HG03066 (cell line): ENCODE measurements around the gene FBN1.

Experiments used
- ATAC-seq: cut with Tn5 transposase; IDR thresholded peaks from one replicate; pipeline ENCODE4 v1.9.1; 2021; ENCODE audit warnings: low read depth; ENCODE audit not compliant: unreplicated experiment

The FBN1 gene

DNA sequence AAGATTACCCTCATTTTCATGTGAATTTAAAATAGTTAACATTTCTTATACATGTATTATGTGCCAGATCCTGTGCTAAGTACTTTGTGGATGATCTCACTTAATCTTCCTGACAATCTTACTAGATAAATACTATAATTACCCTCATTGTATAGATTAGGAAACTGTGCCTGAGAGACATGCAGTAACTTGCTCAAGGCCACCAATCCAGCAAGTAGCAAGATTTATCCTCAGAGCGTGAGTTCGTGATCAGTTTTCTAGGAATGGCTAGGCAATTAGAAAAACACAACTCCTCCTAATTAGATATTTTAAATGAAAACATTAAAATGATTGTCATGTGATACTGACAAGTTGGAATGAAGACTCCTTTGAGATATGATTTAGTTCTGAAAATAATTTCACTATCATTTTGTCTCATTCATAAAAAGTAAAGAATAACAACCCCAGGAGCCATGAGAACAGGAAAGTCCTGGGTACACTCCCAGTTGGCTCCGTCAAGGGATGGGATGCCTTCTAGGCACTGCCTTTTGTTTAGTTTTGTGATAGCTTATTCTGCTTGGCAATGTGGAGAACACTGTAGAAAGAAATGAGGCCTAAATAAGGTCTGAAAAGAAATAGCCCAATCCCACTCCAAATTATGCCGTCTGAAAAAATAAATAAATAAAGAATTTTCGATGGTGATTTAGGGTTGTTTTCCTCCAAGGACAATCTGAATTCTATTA, 61.3 kb downstream of the FBN1 start:
- no peak for ATAC-seq

DNA sequence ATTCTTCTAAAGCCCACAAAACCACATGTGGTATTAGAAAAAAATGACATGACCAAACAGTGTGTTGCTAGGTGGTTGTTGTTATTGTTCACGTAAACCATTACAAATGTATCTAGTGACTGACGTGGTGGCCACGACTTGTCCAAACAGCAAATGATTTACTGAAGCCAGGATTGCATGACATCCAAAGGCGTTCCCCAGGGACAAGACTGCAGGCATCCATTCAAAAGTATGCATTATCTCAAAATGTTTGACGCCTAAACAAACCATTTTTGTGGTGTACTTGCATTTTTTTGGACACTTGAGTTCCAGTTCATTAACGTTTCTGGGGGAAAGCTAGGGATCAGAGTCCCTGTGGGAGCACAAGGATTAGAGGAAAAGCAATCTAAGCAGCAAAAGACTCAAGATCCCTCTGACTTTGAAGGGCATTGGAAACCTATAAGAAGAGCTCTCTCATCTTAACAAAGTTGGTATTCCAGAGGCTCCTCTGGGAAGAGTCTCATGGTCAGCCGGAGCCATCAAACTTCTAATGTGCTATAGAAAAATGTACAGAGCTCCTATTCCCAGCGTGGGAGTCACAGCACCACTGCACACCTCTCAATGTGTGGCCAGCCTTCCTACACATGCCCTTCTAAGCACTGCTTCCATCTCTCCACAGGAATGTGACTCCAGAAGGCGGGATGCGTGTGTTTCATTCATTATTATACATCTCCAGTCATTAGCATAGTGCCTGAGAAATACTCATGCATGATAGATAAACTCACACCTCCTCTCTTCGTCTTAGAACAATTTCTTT, 62.9 kb downstream of the FBN1 start:
- no peak for ATAC-seq

DNA sequence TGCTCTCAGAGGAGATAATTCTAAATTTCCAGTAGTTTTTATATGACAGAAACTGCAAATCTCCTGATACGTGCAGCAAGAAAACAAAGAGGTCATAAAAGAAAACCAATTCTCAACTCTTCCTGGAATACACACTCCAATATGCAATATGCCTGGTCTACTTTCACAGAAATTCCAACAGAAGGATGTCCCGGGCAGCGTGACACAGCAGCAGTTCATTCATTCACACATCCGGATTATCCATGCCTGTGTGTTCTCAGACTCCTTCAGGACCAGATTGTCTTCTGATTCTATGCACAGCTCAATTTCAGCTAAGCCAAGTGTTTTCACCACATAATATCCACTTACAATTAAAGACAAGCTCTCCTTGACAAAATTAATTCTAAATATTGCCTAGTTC, 64.3 kb downstream of the FBN1 start:
- no peak for ATAC-seq

DNA sequence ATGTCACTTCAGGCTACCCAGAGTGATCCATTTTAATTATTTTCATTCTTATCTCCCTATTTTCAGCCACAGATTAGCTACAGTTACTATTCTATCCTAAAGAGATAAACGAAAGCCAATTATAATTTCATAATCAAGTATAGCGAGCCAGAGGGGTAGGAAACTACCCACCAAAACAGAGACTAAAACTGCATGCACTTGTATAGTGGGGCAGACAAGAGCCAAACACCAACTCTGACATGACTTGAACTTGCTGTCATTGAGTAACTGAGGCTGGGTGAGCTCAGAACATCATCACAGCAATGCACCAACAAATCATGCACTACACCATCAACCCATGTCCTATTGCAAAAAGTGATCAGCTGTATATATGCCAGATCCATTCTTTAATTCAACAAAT, 64.8 kb downstream of the FBN1 start:
- ATAC-seq = no peak

DNA sequence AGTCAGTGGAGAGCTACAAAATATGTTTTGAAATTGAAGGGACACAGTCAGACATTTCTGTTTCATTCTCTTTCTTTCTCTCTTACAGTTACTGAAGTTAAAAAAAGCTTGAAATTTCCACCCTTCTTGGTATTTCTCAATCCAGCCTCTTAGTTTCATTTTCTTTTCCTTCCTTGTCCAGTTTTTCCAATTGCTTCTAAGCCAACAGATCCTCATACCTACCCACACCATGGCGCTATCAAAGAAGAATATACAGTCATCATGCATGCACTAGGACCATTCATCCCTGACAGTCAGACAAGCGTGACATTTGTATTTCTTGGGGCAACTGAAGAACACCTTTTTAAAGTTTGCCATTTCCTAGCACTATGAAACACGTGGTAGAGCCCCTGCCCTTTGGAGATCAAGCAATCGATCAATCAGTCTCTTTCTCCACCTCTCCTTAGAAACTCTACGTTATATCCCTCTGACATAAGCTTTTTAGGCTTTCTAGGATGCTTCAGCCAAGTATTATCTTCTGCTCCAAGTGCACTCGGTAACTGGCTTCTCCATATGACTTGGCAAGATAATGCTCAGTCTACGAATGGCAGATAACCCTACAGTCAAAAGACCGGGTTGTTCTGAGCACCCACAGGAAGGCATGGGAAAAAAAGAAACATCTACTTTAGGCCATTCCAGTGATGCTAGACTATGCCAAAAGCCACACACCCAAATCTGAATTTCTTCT, 65.4 kb downstream of the FBN1 start:
- no peak for ATAC-seq

DNA sequence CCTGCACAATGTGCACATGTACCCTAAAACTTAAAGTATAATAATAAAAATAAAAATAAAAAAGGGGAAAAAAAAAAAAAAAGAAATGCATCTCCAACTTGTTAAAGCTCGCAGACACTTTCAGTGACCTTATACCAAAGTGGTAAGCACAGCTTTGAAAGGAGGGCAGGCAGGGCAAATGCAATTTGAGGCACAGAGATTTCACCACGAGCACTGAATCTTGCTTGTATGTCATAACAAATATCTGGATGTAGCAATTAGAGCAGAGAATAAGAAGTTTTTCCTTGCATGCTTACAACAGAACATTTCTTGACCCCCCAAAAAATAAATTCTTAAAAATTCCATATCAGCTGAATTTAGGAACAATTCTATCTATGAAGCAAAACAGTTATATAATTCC, 66.5 kb downstream of the FBN1 start:
- ATAC-seq = no peak

DNA sequence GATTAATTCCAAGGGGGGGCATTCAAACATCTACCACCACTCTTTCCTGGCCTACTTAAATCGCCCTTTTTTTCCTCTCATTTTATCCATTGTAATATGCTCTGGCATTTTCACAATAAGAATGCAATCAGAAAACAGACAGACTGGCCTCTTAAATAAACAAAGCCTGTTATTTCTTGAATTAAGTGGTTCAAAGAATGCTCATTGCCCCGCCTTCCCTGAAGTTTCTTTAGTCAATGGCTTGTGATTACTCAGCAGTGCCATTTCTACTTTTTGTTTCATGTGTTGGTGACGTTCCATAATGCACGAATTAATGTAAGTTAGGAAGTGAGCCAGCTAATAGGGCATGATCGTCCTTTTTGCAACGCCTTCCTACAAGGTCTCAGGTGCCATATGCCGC, 68.0 kb downstream of the FBN1 start:
- no peak for ATAC-seq

DNA sequence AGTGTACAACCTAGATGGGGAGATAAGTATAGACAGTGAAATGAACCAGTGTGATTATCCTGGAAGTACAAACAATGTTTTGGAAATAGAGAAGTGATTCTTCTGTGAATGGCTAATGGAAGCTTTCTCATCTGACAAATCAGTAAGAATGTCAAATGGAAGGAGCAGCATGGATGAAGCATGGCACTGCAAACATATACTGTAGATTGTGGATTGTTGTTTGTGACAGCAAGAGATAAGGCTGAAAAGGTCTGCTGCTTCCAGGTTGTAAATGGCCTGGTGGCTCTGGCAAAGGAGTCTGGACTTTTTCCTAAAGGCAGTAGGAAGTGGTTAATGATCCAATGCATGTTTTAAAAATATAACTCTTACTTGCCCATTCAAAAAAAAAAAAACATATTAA, 71.3 kb downstream of the FBN1 start:
- ATAC-seq = no peak

DNA sequence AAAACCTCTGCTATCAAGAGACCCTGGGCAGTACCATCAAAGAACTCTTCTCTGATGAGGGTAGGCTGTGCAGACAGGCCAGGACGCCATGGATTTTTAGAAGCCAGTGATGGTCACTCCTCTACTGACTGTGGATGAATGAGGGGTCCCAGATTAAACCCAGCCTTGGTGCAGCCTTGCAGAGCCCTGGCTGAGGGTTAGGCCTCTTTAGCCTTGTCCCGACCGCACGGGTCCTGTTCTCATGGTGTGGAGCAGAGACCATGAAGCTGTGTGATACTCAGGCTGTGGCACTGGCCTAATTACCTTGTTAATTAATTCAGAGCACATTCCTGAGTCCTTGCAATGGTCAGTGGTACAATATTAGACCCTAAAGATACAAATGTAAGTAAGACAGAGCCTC, 71.7 kb downstream of the FBN1 start:
- ATAC-seq = no peak

DNA sequence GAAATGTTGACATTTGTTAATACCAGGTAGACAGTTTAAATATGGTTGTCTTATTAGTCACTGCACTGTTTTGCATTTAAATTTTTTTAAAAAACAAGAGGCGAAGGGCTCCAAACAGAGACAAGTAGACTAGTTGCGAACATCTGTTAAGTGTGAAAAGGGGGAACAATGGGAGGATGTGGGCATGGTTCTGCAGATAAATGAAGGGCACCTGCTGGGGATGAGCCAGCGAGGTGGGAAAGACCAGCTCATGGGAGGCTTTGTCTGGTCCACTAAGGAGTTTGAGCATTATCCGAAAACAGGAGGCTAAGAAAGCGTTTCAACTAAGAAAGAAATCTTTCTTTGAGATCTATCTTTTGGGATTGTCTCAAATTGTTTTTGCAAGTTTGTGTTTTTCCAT, 72.7 kb downstream of the FBN1 start:
- ATAC-seq = no peak

DNA sequence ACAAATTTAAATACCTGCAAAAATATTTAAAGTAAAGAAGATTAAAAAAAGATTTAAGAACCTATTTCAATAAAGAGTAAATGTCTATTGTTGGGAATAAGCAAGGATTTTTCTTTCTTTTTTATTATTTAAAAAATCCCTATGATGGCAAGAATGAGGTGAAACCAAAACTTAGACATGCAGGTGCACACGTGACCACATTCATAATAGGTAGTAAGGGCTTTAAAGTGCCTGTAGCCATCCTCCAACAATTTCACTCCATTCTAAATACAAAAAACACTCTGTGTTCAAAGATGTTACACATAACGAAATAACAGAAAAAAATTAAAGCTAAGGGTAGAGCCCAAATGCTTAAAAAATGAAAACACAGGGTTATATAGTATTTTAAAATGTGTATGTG, 74.0 kb downstream of the FBN1 start:
- ATAC-seq = no peak

DNA sequence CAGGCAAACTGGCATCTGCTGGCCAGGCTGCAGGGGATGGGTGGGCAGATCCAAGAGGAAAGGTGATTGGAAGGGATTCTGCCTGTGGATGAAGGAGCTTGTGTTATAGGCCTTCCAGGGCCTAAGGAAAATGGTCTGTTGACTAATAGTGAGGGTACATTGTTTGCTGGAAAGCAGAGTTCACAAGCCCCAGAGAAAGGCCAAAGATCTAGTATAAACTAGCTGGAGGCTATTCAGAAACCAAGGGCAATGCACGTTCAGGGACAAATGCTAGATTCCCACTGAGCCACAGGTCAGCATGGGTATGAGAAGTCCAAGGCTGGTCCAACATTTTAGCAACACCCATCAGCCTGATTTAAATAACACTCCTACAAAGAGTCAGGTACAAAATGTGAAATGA, 74.7 kb downstream of the FBN1 start:
- no peak for ATAC-seq

DNA sequence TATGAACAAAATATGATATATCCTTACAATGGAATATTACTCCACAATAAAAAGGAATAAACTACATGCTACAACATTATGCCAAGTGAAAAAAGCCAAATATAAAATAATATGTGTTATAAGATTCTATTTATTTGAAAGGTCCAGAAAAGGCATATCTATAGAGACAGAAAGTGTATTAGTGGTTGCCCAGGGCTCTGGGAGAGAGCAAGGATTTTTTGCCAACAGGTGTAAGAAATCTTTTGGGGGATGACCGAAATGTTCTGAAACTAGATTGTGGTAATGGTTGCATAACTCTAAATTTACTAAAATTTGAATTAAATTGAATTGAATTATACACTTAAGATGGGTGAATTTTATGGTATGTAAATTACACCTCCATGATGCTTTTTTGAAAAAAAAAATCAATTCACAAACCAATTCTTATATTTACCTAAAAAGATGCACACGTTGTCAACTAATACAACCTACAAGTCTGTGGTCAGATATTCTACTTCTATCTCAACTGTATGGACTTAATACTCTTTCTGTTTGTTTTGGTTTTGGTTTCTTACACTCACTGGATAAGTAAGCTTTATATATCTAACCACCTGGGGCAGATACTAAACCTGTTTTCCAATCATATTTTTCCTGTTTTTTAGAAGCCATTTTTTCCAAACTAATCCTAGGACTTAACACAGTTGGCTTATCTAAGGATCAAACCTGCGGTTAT, 75.8 kb downstream of the FBN1 start:
- ATAC-seq = no peak

DNA sequence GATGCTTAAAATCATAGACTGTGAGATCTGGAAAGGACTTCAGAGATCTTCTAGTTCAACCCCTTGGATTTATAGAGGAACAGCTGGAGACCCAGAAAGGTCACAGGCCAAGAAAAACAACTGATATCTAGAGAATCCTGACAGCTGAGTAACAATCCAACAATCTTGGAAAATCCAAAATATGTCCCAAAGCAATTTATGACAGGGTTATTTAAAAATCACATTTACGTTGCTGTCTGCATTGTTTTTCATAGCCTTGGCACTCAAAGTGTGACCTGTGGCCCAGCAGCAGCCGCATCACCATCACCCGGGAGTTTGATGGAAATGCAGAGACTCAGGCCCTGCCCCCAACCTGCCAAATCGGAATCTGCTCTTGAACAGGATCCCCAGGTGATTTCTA, 78.8 kb downstream of the FBN1 start:
- no peak for ATAC-seq

DNA sequence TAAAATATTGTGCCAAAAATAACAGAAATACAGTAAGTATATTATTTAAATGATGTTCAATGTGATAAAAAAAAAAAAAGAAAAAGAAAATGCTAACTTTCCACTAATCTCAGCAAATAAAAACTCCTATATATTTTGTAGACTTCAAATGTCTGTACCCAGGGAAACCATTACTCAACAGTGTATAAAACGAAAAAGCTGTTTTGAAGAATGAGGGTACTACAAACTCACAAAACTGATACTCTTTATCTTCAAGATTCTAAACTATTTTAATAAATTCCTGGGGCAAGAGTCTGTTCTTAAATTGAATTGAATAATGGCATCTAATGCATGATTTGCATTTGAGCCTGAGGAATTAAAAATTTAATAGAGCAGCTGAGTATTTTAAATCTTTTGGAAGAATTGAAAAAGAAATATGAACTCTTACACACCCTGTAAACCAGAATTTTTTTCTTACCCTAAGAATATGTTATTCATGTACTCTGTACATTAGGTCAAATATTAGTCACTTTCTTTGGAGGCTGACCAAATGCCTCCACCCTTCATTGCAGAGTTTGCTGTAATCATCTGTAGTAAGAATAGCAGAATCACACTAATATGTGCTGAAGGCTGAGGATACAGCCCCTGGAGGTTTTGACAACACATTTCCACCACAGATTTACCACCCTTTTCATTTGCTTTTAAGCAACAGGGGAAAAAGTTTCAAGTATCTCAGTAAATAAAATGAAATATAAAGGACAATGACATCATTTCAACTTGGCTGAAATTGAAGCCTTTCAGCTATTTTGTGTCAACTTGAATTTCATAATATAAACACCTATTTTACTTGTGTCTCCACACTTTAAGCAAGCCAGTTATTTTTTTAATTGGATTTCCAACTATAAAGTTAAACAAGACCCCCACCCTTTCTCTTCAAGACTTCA, 79.7 kb downstream of the FBN1 start:
- ATAC-seq = no peak

DNA sequence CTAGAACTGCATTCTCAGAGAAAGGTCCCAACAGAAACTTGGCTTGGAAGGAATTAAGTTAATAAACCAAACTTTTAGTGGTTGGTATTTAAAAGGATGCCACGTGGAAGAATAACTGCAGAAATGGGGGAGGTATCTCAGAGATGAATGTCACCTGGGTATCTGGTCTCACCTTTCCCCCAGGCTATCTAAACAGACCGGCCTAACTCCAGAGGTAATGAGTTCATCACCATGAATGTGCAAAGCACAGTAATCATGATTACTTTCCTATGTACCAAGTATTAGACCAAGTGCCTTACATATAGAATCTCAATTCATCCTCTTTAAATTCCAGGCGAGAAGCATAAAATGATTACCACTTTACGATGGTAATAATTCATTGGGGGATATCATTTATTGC, 80.8 kb downstream of the FBN1 start:
- ATAC-seq = no peak

DNA sequence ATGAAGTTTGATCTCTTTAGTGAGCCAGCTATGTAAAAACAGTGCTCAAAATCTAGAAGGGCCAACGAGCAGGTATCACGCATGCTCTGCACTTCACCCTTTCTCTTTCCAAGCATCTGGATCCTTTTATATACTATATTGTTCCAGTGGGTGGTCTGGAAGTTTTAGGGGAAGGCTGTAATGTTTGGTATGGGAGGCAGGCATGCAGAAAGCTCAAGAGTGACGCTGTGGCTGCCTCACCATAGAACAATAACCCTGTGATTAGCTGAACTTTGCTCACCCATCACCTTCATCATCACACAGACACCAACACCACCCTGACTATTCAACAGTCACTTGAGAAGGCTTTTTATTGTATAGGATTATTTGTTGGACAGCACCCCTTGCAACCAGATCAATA, 81.6 kb downstream of the FBN1 start:
- ATAC-seq = no peak

DNA sequence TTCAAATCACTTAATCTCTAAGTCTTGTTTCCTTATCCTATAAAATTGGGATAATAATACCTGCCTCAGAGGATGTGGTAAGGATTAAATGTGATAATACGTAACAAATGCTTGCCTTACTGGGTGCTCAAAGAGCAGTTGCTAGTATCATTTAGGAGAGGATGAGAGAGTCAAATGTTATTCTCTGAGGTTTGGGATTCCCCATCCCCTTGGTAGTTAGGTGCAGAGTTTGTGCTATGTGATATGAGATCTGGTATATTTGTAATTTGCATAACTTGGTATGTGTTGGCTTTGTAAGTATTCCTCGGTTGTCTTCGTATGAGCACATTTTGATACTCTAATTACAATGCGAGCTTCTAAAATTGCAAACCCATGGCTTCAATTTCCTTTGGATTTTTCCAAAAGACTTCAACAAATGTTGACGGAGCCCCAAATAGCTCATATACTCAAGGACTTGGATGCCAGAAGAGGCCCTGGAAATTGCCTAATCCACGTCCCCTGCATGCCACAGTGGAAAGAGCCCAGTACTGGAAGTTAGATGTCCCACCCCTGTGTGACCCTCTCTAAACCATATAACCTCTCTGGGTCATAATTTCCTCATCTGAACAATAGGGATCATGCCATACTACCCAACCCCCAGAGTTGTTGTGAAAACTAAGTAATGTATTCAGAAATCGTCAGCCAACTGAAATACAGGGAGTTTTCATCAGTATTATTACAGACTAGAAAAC, 85.0 kb downstream of the FBN1 start:
- ATAC-seq = no peak

DNA sequence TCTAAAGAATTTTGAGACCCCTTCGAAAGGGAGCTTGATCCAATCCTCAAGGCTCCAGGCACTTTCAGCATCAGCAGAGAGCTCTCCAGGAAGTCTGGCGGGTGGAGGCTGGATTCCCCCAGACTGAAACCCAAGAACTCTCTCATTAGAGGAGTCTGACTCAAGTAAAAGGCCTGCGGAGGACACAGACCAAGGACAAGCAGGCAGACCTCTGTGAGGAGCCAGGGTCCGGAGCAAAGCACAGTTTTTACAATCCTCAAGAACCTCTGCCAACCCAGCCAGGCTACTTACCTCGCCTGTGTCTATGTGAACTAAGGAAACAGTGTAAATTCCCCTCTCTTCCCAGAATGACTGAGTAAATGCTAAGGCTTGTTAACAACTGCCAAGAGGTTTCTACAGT, 86.2 kb downstream of the FBN1 start:
- ATAC-seq = no peak
